Panc1 (cell line): ENCODE data around the gene PNLIPRP3. TPM values are rescaled to one million over a fixed set of nuclear protein-coding genes. Genes with fewer than 3 reads are reported as not detected.

Experiments used
- ATAC-seq: fragments of 200-7000 bp; cut with Tn5 transposase; 2 replicates; pipeline ENCODE4 v1.9.1; 2020; ENCODE audit warnings: mild to moderate bottlenecking, moderate library complexity
- BruUV-seq: library from RNA; stranded (reverse); fragments of 400-500 nt; replicated peaks from 2 replicates; lab custom pipeline; 2021; lab: Mats Ljungman, UMichigan
- CTCF ChIA-PET: fragments of 300-600 bp; sonication (Branson Sonifier 250); formaldehyde crosslinking; loops from one replicate; lab custom pipeline; 2022; ENCODE audit warnings: antibody characterized with exemption; lab: Charles Lee
- POLR2A ChIA-PET: fragments of 300-600 bp; sonication (Branson Sonifier 250); formaldehyde crosslinking; loops from one replicate; lab custom pipeline; 2022; ENCODE audit warnings: antibody characterized with exemption; lab: Charles Lee
- DNase-seq: peaks from one replicate; pipeline ENCODE4 v3.0.0-alpha.2; 2010; ENCODE audit warnings: low read depth, low spot score
- H3K27ac ChIP-seq: 2 replicates; pipeline ENCODE4 v1.5.1; 2011; ENCODE audit warnings: mild to moderate bottlenecking, low read length, inconsistent platforms
- H3K27me3 ChIP-seq: fragments of 200-500 bp; sonication (Bioruptor generic); 2 replicates; pipeline ENCODE4 v1.6.0; 2014; ENCODE audit warnings: low read length, inconsistent platforms; ENCODE audit not compliant: control insufficient read depth, insufficient read depth
- H3K36me3 ChIP-seq: fragments of 200-500 bp; sonication (Bioruptor generic); 2 replicates; pipeline ENCODE4 v1.5.1; 2014; ENCODE audit warnings: inconsistent platforms, mild to moderate bottlenecking, low read length, moderate library complexity; ENCODE audit not compliant: control insufficient read depth, insufficient read depth
- H3K4me1 ChIP-seq: 2 replicates; pipeline ENCODE4 v1.5.1; 2011; ENCODE audit warnings: inconsistent platforms, mild to moderate bottlenecking, low read length, moderate library complexity; ENCODE audit not compliant: control insufficient read depth, insufficient read depth
- H3K4me3 ChIP-seq, 2 experiments: 2 replicates each; pipeline ENCODE4 v1.5.1; 2011 to 2012; ENCODE audit warnings: low read depth in 2 of 2, low read length in 2 of 2, mild to moderate bottlenecking in 2 of 2, inconsistent platforms in 1 of 2, moderate library complexity in 1 of 2
- H3K9me3 ChIP-seq: fragments of 200-500 bp; sonication (Bioruptor generic); 2 replicates; pipeline ENCODE4 v1.5.1; 2014; ENCODE audit warnings: low read depth, mild to moderate bottlenecking, inconsistent platforms, low read length, moderate library complexity; ENCODE audit not compliant: control insufficient read depth, insufficient read depth
- CTCF ChIP-seq: fragments of 450-650 bp; IDR thresholded peaks from 2 replicates; pipeline ENCODE4 v1.5.1; 2017; ENCODE audit warnings: mild to moderate bottlenecking
- POLR2AphosphoS5 ChIP-seq: IDR thresholded peaks from 2 replicates; pipeline ENCODE4 v1.6.1; 2012; ENCODE audit warnings: mild to moderate bottlenecking, low read depth, low read length, moderate library complexity
- SIN3A ChIP-seq: IDR thresholded peaks from 2 replicates; pipeline ENCODE4 v1.6.1; 2012; ENCODE audit warnings: low read depth, mild to moderate bottlenecking, low read length, moderate library complexity, borderline replicate concordance; ENCODE audit not compliant: insufficient read depth
- TCF7L2 ChIP-seq: IDR thresholded peaks from 2 replicates; pipeline ENCODE4 v1.6.1; 2011; ENCODE audit warnings: mild to moderate bottlenecking, low read depth, low read length, inconsistent platforms
- in situ Hi-C: cut with HindIII; loops from 2 replicates; pipeline ENCODE4 v1.10.0; 2016; ENCODE audit warnings: low sequenced_read_pairs, low pct_unique_long_range_greater_than_20kb
- intact Hi-C: fragments of 100-400 bp; cut with micrococcal nuclease; formaldehyde crosslinking; loops from one replicate; pipeline ENCODE4 v1.10.0; 2022; ENCODE audit not compliant: unreplicated experiment
- total RNA-seq: library from RNA; stranded (reverse); gene quantifications from one replicate; pipeline ENCODE4 v1.2.1, GENCODE V29; 2021; ENCODE audit not compliant: unreplicated experiment
- TF ChIP-seq, protein P1 (sequence below), 2 experiments: IDR thresholded peaks; 2 replicates each; pipeline ENCODE4 v1.6.1; 2011 to 2012; ENCODE audit warnings: low read depth in 2 of 2, control low read depth in 1 of 2, low read length in 1 of 2, mild to moderate bottlenecking in 1 of 2, moderate library complexity in 1 of 2; ENCODE audit not compliant: insufficient read depth in 1 of 2

The PNLIPRP3 gene
- total RNA-seq, 1 experiment from 2014 or later, result not detected

GRCh38 chr10:116402858-116403257 lies 24.8 kb upstream of the PNLIPRP3 start:
- DNase-seq, result no peak
- in situ Hi-C loops (no loop called here), intact Hi-C loops (no loop called here)
- H3K4me1 ChIP-seq, result no peaks in the 10 kb centered on the region
- POLR2A ChIA-PET, result no interaction called here
- no TSS peak for BruUV-seq
- no peaks in the 10 kb centered on the region for H3K9me3 ChIP-seq
- no peaks in the 10 kb centered on the region for H3K36me3 ChIP-seq
- H3K4me3 ChIP-seq, result no peak overlapping the region
- ATAC-seq, result no peak
- no peaks in the 10 kb centered on the region for H3K27me3 ChIP-seq
- TF ChIP-seq TCF7L2 (no peak), SIN3A (no peak), POLR2AphosphoS5 (no peak), CTCF (no peak)
- TF ChIP-seq, protein P1, sequence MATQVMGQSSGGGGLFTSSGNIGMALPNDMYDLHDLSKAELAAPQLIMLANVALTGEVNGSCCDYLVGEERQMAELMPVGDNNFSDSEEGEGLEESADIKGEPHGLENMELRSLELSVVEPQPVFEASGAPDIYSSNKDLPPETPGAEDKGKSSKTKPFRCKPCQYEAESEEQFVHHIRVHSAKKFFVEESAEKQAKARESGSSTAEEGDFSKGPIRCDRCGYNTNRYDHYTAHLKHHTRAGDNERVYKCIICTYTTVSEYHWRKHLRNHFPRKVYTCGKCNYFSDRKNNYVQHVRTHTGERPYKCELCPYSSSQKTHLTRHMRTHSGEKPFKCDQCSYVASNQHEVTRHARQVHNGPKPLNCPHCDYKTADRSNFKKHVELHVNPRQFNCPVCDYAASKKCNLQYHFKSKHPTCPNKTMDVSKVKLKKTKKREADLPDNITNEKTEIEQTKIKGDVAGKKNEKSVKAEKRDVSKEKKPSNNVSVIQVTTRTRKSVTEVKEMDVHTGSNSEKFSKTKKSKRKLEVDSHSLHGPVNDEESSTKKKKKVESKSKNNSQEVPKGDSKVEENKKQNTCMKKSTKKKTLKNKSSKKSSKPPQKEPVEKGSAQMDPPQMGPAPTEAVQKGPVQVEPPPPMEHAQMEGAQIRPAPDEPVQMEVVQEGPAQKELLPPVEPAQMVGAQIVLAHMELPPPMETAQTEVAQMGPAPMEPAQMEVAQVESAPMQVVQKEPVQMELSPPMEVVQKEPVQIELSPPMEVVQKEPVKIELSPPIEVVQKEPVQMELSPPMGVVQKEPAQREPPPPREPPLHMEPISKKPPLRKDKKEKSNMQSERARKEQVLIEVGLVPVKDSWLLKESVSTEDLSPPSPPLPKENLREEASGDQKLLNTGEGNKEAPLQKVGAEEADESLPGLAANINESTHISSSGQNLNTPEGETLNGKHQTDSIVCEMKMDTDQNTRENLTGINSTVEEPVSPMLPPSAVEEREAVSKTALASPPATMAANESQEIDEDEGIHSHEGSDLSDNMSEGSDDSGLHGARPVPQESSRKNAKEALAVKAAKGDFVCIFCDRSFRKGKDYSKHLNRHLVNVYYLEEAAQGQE (IDR thresholded peaks at IDR 0.05; ENCODE audit: insufficient read depth in 1 of 2, low read depth in 2 of 2, low read length in 1 of 2), result no peak
- CTCF ChIA-PET, result no interaction called here
- no peak overlapping the region for H3K27ac ChIP-seq

DNA sequence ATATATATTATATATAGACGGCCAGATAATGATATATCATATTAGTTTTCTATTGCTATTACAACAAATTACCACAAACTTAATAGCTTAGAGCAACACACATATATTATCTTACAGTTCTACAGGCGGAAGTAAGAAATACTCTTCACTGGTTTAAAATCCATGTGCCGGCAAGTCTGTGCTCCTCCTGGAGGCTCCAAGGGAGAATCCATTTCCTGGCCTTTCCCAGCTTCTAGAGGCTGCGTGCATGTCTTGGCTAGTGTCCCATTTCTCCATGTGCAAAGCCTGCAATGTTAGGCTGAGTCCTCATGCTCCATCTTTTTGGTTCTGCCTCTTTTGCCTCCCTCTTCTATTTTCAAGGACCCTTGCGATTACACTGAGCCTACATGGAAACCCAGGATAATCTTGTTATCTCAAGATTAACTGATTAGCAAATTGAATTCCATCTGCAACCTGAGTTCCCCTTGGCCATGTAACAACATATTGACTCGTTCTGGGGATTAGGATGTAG lies 23.9 kb upstream of the PNLIPRP3 start:
- intact Hi-C loops (no loop called here), in situ Hi-C loops (no loop called here)
- ChIA-PET POLR2A (no interaction called here), CTCF (no interaction called here)
- H3K4me1 ChIP-seq, result no peaks in the 10 kb centered on the region
- no peaks in the 10 kb centered on the region for H3K27me3 ChIP-seq
- no peaks in the 10 kb centered on the region for H3K36me3 ChIP-seq
- BruUV-seq, result no TSS peak
- ATAC-seq (no peak), DNase-seq (no peak)
- TF ChIP-seq SIN3A, result no peak
- TF ChIP-seq, protein P1 (IDR thresholded peaks at IDR 0.05; ENCODE audit: insufficient read depth in 1 of 2, low read depth in 2 of 2, low read length in 1 of 2), result no peak
- TF ChIP-seq TCF7L2, result no peak
- TF ChIP-seq POLR2AphosphoS5, result no peak
- TF ChIP-seq CTCF, result no peak
- no peak overlapping the region for H3K27ac ChIP-seq
- H3K4me3 ChIP-seq, result no peak overlapping the region
- H3K9me3 ChIP-seq, result no peaks in the 10 kb centered on the region
